22Rv1 (cell line): Measurements from ENCODE around the gene UBTF.

Source experiments
- ZFX ChIP-seq: fragments of 450-650 bp; IDR thresholded peaks from 2 replicates; pipeline ENCODE4 v1.6.1; 2017; ENCODE audit warnings: antibody characterized with exemption, borderline replicate concordance
- TF ChIP-seq, protein P1 (sequence below): fragments of 450-650 bp; IDR thresholded peaks from 2 replicates; pipeline ENCODE4 v1.5.1; 2017; ENCODE audit warnings: mild to moderate bottlenecking

DNA sequence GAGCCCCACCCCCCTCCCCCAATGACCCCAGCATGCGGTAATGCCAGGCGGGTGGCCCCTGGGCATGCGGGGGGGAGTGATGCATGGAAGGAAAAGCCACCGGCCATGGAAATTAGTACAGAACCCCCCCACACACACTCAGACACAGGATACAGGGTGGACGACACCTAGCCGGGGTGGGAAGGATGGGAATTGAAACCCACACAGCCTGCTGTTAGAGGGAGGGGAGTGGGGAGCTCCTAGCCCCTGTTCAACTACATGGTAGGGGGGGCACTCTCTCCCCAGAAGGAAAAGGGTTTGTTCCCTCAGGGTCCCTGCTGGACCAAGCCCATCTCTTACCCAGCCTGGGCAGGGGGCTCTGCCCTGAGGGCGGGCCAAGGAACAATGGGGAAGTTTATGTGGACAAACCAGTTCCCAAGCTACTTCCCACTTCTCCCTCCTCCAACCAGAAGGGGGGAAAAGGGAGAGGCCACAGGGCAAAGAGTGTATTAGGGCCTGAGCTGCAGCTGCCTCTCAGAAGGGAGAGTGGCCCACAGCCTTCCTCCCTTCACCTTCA lies 27.5 kb downstream of the UBTF start:
- TF ChIP-seq, protein P1, sequence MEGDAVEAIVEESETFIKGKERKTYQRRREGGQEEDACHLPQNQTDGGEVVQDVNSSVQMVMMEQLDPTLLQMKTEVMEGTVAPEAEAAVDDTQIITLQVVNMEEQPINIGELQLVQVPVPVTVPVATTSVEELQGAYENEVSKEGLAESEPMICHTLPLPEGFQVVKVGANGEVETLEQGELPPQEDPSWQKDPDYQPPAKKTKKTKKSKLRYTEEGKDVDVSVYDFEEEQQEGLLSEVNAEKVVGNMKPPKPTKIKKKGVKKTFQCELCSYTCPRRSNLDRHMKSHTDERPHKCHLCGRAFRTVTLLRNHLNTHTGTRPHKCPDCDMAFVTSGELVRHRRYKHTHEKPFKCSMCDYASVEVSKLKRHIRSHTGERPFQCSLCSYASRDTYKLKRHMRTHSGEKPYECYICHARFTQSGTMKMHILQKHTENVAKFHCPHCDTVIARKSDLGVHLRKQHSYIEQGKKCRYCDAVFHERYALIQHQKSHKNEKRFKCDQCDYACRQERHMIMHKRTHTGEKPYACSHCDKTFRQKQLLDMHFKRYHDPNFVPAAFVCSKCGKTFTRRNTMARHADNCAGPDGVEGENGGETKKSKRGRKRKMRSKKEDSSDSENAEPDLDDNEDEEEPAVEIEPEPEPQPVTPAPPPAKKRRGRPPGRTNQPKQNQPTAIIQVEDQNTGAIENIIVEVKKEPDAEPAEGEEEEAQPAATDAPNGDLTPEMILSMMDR, result no peak
- no peak for TF ChIP-seq ZFX
